HG03432 (cell line): Measurements from ENCODE around the gene REV3L.
"Not testable (repeated sequence)": the region's sequence is repeated elsewhere in the genome, so short reads cannot be mapped to it uniquely, and the experiment has no call there.

Source experiments
- ATAC-seq: cut with Tn5 transposase; IDR thresholded peaks from one replicate; pipeline ENCODE4 v1.9.1; 2021; ENCODE audit warnings: mild to moderate bottlenecking, moderate library complexity; ENCODE audit not compliant: unreplicated experiment

The REV3L gene

GRCh38 chr6:111266276-111266675 is 216.7 kb downstream of the REV3L start:
- ATAC-seq: no peak

- ATAC-seq: no peak
Observed at GRCh38 chr6:111265842-111266241, 217.2 kb downstream of the REV3L start.

GRCh38 chr6:111263837-111264236 is 219.2 kb downstream of the REV3L start:
- no peak for ATAC-seq

GRCh38 chr6:111260570-111261298 is 222.3 kb downstream of the REV3L start:
- ATAC-seq: no peak

DNA sequence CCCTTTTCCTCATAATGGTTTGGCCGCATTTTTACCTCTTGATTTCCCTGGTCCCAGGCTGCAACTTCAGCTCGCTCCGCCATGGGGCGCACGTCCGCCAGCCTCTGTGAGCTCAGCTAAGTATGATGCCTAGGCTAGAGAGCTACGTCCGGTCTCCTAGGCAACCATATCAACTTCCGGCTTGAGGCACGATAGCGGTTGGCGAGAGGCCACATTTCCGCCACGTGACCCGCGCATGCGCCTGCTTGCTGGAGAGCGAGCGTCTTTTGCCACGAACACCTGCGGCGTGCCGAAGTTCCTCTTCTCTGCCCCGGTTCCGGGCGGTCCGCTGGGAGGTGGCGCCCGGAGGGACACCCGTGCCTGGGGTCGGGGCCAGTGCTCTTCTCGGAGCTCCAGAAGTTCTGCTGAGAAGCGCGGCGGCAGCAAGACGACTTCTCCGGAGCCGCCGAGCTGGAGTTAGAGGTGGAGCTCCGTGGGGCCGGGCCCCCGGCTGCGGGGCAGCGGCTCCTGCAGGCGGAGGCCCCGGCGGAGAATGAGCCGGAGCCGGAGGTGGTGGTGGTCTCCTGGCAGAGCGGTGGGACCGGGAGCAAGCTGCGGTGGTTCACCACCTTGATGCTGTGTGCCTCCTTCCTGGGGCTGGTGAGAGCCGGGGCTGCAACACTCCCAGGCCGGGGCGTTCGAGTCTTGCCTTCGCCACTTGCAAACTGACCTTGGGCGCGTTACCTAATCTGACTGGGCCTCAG is 223.8 kb downstream of the REV3L start:
- ATAC-seq: peak; percentile 99

DNA sequence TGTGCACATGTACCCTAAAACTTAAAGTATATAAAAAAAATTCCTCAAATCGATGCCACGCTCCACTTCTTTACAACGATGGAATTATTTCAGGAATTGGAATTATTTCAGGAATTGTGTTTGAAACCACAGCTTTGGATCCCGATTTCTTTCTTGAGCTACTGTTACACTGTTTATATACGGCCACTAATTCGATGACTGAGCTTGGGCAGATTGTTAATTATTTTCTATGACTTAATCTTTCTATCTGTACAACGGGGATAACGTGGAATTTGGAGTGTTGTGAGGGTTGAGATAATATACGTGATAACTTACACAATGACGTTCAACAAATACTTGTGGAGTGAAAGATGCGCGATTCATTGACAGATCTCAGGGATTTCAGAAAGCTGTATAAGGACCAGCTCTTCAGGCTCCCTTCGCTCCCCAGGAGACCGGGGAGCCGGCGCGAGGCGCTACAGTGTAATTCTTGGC is 224.4 kb downstream of the REV3L start:
- ATAC-seq: no peak

GRCh38 chr6:111258010-111258409 is 225.0 kb downstream of the REV3L start:
- no peak for ATAC-seq

DNA sequence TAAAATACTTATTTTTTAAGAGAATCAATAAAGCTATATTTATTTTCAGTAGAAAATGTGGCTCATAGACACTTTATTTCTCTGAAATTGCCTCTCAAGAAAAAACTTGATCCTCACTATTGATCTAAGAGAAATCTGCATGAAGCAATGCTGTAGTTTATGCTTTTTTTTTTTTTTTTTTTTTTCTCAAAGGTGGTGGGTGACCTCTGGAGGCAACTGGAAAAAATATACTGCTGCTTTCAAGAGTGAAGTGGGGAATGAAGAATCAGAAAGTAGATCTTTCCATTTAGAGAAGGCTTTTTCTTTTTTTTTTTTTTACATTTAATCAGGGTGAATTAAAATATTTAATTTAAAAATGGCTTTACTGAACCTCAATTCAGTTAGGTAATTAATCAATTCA is 226.4 kb downstream of the REV3L start:
- ATAC-seq: no peak

- not testable (repeated sequence) for ATAC-seq
Observed at GRCh38 chr6:111255838-111256237, 227.2 kb downstream of the REV3L start.

- no peak for ATAC-seq
Observed at GRCh38 chr6:111254779-111255166, 228.2 kb downstream of the REV3L start.

DNA sequence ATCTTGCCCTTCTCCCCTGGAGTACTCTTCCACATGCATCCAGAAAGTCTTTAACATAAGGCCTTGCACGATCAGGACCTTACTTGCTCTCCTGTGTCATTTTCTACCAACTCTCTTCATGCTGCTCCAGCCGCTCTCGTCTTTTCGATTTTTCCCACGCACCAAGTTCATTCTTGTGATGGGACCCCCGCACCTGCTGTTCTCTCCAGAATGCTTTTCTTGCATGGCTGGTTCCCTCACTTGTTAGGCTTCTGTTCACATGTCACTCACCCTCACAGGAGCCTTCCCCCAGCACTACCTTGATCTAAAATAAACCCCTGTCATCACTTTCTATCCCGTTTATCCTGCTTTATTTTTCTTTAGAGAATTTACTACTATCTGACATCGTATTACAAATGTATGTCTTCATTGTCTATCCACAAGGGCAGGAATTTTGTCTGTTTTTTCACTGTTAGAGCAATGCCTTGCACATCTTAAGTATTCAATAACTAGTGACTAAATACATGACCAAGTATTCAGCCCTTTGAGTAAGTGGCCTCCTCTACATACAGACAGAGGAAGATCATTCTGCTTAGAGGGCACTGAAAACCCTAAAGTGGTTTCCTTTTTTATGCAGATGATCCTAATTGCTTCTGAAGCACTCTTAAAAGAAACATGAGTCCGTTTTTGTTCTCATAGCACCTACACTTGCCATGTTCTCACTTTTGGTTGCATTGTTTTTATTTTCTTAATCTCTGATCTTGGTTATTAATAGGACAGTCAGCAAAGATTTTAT is 228.8 kb downstream of the REV3L start:
- ATAC-seq: no peak

GRCh38 chr6:111252726-111253125 is 230.3 kb downstream of the REV3L start:
- ATAC-seq: no peak

- peak; percentile 70 for ATAC-seq
Observed at GRCh38 chr6:111250791-111251354, 232.1 kb downstream of the REV3L start.
